Stimulated activated CD4-positive, alpha-beta T cell treated with anti-CD3 and anti-CD28 coated beads, Interleukin-4, amount 100 ng/mL, for 48 hours (primary cell): Measurements from ENCODE around the gene MACROD1.
"Not testable (repeated sequence)": the region's sequence is repeated elsewhere in the genome, so short reads cannot be mapped to it uniquely, and the experiment has no call there.

Experiments
- DNase-seq, 2 donors: peaks; one replicate each; pipeline ENCODE4 v3.0.0-alpha.2; 2020; ENCODE audit warnings: low read depth in 2 of 2

The MACROD1 gene

GRCh38 chr11:63999349-64000025, 166.4 kb downstream of the MACROD1 start:
- peak; percentile 45 to 52 for DNase-seq

GRCh38 chr11:63998558-63999348, 167.2 kb downstream of the MACROD1 start:
- DNase-seq: peak in 1 of 2 donors; percentile 12

GRCh38 chr11:63997801-63998337, 168.0 kb downstream of the MACROD1 start:
- no peak for DNase-seq

GRCh38 chr11:63997104-63997700, 168.7 kb downstream of the MACROD1 start:
- no peak for DNase-seq

GRCh38 chr11:63996512-63996911, 169.4 kb downstream of the MACROD1 start:
- DNase-seq: no peak

DNA sequence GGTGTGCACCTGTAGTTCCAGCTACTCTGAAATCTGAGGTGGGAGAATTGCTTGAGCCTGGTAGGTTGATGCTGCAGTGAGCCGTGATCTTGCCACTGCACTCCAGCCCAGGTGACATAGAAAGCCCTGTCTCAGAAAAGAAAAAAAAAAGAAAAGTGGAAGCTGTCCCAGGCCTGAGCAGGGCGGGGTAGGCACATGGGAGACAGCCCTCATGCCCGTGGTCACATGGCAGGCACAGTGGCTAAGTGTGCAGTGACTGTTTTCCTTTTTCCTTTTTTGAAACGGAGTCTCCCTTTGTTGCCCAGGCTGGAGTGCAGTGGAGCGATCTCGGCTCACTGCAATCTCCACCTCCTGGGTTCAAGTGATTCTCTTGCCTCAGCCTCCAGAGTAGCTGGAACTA, 171.9 kb downstream of the MACROD1 start:
- no peak for DNase-seq

DNA sequence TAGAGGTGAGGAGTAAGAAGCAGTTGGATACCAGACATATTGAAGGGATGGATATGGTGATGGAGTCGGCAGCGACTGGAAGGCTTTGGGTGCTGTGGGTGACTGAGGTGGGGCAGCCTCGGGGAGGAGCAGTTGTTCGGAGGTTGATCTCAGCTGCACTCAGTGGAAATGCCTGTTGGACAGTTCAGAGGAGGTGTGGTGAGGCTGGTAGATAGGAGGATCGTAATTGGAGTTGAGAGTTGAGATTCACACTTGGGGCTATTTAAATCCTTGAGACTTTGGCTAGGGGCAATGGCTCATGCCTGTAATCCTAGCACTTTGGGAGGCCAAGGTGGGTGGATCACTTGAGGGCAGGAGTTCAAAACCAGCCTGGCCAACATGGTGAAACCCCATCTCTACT, 172.8 kb downstream of the MACROD1 start:
- no peak for DNase-seq

DNA sequence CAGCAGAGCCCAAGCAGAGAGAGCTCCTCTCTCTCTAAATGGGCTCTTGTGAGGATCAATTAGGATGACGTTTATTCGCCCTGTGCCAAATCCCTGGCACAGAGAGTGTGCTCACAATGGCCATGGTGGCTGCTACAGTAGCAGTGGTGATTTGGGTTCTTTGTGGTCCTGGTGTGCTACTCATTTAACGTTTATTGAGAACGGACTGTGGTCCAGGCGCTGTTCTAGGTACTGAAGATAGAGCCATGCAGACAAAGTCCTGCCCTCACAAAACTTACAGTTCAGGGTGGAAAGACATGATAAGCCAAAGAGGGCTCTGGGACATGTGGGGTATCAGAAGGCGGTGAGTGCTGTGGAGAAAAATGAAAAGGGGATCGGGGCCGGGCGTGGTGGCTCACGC, 174.4 kb downstream of the MACROD1 start:
- no peak for DNase-seq

DNA sequence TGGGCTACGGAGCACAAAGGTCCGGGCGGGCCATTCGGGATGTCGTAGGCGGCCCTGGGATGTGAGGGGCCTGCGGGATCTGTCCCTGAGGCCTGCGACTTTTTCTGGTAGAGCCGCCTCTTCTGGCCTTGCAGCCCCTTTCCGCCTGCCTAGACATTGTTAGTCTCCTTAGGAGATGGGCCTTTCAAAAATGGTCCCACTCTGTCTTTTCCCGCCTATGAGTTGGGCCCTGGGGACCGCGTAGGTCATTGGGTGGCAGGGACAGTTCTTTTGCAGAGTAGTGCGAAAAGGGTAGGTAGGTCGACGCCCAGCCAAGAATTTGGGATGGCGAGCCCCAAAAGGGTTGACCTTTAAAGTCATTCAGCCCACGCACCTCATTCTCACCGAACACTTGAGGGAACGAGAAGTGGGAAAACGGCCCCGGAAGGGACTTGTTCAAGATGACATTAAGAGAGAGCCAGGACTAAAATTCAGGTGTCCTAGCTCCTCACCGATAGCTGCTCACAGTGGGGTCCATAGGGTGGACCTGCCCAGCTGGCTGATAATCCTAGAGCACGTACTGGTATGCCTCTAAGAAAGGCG, 178.9 kb downstream of the MACROD1 start:
- no peak for DNase-seq

DNA sequence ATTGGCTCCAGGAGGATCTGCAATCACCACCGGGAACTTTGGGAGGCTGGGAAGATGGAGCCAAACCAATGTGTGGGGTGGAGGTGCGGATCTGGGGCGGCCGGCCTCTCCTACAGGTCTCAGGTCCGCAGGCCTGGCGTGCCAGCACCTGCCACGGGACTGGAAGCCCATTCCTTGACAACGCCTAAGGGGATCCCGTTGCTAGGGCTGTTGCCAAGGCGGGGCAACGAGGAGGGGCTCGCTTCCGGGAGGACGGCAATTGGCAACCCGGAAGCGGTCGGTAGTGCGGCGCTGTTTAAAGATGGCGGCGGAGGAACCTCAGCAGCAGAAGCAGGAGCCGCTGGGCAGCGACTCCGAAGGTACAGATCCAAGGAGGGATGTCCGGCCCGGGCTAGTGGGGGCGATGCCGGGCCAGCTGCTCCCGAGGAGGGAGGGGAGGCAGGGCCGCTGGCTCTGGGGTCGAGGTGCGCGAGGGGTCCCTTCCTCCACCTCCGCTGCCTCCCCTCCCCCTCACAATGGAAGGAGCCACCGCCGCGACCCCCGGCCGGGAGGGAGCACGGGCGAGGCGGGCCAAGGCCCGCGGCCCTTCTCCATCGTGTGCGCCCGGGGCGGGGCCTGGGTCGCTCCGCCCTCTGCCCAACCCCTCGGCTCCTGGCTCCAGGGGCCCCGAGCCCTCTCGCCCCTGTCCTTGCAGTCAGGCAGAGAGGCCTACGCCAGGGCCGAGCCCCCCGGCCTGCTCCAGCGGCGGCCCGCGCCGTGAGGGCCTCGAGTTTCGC, 179.6 kb downstream of the MACROD1 start, which contains the start of gene OTUB1:
Gene OTUB1, plus strand, starts transcription at position 283 of the 776 bp plus-strand sequence. Its CDS starts 19 bp downstream, at position 302.
- peak; percentile 80 to 89 for DNase-seq

- peak; percentile 58 to 63 for DNase-seq
Measured at GRCh38 chr11:63985812-63986155, 180.1 kb downstream of the MACROD1 start.

GRCh38 chr11:63979426-63979825, 186.5 kb downstream of the MACROD1 start:
- DNase-seq: no peak

- no peak for DNase-seq
Measured at GRCh38 chr11:63978551-63979239, 187.2 kb downstream of the MACROD1 start.

DNA sequence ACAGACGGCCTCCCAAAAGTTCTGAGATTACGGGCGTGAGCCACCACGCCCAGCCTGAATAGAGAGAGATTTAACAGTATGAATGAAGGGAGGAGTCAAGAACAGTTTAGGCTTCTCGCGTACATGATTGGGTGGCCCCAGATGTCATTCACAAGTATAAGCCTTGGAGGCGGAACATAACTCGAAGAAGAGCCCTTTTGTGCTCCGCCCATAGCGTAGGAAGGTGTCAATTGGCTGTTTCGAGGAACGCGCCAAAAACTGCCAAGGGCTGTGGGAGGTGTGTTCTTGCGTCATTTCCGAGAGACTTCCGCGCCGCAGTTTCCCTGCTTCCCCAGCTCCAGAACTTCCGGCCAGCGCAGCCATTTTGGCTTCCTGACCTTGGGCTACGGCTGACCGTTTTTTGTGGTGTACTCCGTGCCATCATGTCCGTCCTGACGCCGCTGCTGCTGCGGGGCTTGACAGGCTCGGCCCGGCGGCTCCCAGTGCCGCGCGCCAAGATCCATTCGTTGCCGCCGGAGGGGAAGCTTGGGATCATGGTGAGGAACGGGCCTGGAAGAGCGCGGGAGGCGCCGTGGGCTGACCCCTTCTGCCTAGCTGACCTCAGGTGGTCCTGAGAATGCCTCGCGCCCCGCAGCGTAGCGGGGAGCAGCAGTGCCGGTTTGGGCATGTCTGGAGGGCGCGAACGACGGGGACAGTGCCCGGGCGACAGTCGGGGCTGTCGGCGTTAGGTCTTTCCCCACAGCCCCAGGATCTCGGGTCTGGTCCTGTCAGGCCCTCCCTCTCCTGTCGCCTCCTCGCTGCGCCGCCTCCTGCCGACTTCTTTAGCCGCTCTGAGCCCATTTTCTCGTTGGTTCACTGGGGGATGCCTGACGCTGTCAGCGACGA, 191.4 kb downstream of the MACROD1 start, which contains the start of gene COX8A:
Gene COX8A, plus strand, starts transcription at position 362 of the 885 bp plus-strand sequence. Its CDS starts 61 bp downstream, at position 423.
- DNase-seq: peak; percentile 87 to 95

DNA sequence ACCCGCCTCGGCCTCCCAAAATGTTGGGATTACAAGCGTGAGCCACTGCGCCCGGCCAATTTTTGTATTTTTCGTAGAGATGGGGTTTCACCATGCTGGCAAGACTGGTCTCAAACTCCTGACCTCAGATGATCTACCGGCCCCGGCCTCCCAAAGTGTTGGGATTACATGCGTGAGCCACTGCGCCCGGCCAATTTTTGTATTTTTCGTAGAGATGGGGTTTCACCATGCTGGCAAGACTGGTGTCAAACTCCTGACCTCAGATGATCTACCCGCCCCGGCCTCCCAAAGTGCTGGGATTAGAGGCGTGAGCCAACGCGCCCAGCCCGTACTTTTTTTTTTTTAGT, 192.0 kb downstream of the MACROD1 start:
- not testable (repeated sequence) for DNase-seq

DNA sequence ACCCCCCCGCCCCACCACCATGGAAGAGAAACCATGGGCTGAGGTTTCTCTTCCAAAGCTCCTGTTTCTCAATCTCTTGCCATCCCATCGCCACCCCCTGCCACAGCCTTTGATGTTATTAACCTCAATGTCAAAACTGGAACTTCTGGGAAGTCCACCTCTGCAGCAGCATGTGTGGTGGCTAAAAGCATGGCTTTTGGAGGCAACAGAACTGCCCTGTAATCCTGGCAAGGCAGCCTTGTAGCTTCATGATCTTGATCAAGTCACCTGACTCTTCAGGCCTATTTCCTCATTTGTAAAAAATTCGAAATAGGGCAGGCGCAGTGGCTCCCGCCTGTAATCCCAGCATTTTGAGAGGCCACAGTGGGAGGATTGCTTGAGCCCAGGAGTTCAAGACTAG, 195.0 kb downstream of the MACROD1 start:
- DNase-seq: no peak

- no peak for DNase-seq
Measured at GRCh38 chr11:63969461-63969860, 196.5 kb downstream of the MACROD1 start.

- no peak for DNase-seq
Measured at GRCh38 chr11:63966444-63966843, 199.5 kb downstream of the MACROD1 start.

GRCh38 chr11:63963895-63964294, 202.0 kb downstream of the MACROD1 start:
- not testable (repeated sequence) for DNase-seq
